Stimulated activated naive CD8-positive, alpha-beta T cell treated with anti-CD3 and anti-CD28 coated beads, Interleukin-15, Interleukin-2, amounts not matched to agents 100 U/mL and 50 U/mL, for 24 hours (primary cell): Measurements from ENCODE around the gene CISD2.
"Not testable (repeated sequence)": the region's sequence is repeated elsewhere in the genome, so short reads cannot be mapped to it uniquely, and the experiment has no call there.

Source experiments
- ATAC-seq: fragments of 150-1000 bp; cut with Tn5 transposase; one replicate; pipeline ENCODE4 v1.10.0; 2021
- DNase-seq: peaks from one replicate; pipeline ENCODE4 v3.0.0; 2021

The CISD2 gene

DNA sequence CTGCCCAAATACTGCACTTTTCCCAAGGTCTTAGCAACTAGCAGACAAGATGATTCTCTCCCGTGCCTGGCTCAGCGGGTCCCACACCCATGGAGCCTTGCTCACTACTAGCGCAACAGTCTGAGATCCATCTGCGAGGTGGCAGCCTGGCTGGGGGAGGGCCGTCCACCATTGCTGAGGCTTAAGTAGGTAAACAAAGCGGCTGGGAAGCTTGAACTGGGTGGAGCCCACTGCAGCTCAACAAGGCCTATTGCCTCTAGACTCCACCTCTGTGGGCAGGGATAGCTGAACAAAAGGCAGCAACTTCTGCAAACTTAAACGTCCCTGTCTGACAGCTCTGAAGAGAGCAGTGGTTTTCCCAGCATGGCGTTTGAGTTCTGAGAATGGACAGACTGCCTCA lies 50.9 kb downstream of the CISD2 start:
- ATAC-seq, DNase-seq: not testable (repeated sequence)

DNA sequence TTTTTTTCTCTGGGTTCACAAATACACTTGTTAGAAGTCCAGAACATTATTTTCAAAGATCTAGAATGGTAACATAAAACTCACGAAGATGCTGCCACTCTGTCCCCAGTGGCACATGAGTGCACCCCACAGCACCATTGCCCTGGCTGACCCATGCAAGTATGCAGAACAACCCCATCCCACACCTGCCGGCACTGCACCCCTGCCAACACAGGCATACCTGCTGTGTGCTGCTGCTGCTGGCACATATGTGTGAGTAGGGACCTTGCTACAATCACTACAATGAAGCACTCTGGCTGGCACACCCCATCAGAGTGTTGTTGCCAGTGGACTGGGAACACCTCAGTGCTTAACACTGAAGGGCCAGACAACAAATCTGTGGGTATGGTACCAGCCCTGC lies 66.9 kb downstream of the CISD2 start:
- ATAC-seq = no peak

DNA sequence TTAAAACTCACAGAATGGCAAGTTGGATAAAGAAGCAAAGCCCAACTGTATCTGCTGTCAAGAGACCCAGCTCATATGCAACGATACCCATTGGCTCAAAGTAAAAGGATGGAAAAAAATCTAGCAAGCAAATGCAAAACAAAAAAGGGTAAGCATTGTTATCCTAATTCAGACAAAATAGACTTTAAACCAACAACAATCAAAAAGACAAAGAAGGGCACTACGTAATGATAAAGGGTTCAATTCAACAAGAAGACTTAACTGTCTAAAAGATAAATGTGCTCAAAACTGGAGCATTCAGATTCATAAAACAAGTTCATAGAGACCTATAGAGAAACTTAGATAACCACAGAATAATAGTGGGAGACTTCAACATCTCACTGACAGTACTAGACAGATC lies 69.3 kb downstream of the CISD2 start:
- not testable (repeated sequence) for ATAC-seq, DNase-seq

More for the DNA sequence above, 66.9 kb downstream of the CISD2 start:
- no peak for DNase-seq
